HEK293 (cell line): Measurements from ENCODE around the gene RIN3.

Experiments used
- CTCF ChIP-seq: fragments of 450-650 bp; formaldehyde crosslinking; IDR thresholded peaks from 2 replicates; pipeline ENCODE4 v1.5.1; 2016; ENCODE audit warnings: missing biosample characterization, missing genetic modification characterization
- REST ChIP-seq: fragments of 450-650 bp; formaldehyde crosslinking; IDR thresholded peaks from 2 replicates; pipeline ENCODE4 v1.5.1; 2016; ENCODE audit warnings: missing biosample characterization, missing genetic modification characterization
- SETDB1 ChIP-seq: IDR thresholded peaks from one replicate; pipeline ENCODE4 v1.6.1; 2017; ENCODE audit warnings: mild to moderate bottlenecking, low read length, moderate library complexity, mixed read lengths; ENCODE audit not compliant: insufficient read length
- TCF7L2 ChIP-seq: IDR thresholded peaks from 2 replicates; pipeline ENCODE4 v1.6.1; 2011; ENCODE audit warnings: low read depth, mild to moderate bottlenecking, inconsistent platforms, low read length, moderate library complexity, borderline replicate concordance
- ZBTB49 ChIP-seq: fragments of 450-650 bp; formaldehyde crosslinking; IDR thresholded peaks from 2 replicates; pipeline ENCODE4 v1.5.1; 2016; ENCODE audit warnings: missing biosample characterization, missing genetic modification characterization, low read depth
- ZNF114 ChIP-seq: fragments of 450-650 bp; formaldehyde crosslinking; IDR thresholded peaks from 2 replicates; pipeline ENCODE4 v1.5.0; 2017; ENCODE audit warnings: missing biosample characterization, missing genetic modification characterization
- ZNF202 ChIP-seq: fragments of 450-650 bp; formaldehyde crosslinking; IDR thresholded peaks from 2 replicates; pipeline ENCODE4 v1.5.1; 2016; ENCODE audit warnings: missing biosample characterization, missing genetic modification characterization, borderline replicate concordance
- ZNF292 ChIP-seq: fragments of 450-650 bp; formaldehyde crosslinking; IDR thresholded peaks from 2 replicates; pipeline ENCODE4 v1.5.1; 2016; ENCODE audit warnings: low read depth, missing biosample characterization, missing genetic modification characterization, borderline replicate concordance
- ZNF426 ChIP-seq: fragments of 450-650 bp; formaldehyde crosslinking; IDR thresholded peaks from 2 replicates; pipeline ENCODE4 v1.5.1; 2017; ENCODE audit warnings: missing biosample characterization, missing genetic modification characterization, mild to moderate bottlenecking, inconsistent platforms, moderate library complexity
- ZNF585B ChIP-seq: fragments of 450-650 bp; formaldehyde crosslinking; IDR thresholded peaks from 2 replicates; pipeline ENCODE4 v1.5.1; 2016; ENCODE audit warnings: missing biosample characterization, missing genetic modification characterization
- ZNF76 ChIP-seq: fragments of 450-650 bp; formaldehyde crosslinking; IDR thresholded peaks from 2 replicates; pipeline ENCODE4; 2016; ENCODE audit warnings: low read depth, missing biosample characterization, missing genetic modification characterization, borderline replicate concordance
- TF ChIP-seq, protein P1 (sequence below): fragments of 450-650 bp; formaldehyde crosslinking; IDR thresholded peaks from 2 replicates; pipeline ENCODE4 v1.5.1; 2016; ENCODE audit warnings: missing biosample characterization, missing genetic modification characterization
- TF ChIP-seq, protein P2 (sequence below): fragments of 450-650 bp; IDR thresholded peaks from 2 replicates; pipeline ENCODE4 v1.5.1; 2018; ENCODE audit warnings: missing biosample characterization, missing genetic modification characterization

- TF ChIP-seq TCF7L2 (no peak), SETDB1 (no peak), CTCF (tag by site-specific recombination) (no peak), ZNF585B (tag by site-specific recombination) (no peak), REST (no peak), ZNF114 (no peak), ZNF76 (tag by site-specific recombination) (no peak), ZNF202 (tag by site-specific recombination) (no peak), ZNF292 (tag by site-specific recombination) (no peak), ZNF426 (no peak), ZBTB49 (no peak)
- TF ChIP-seq, protein P1, sequence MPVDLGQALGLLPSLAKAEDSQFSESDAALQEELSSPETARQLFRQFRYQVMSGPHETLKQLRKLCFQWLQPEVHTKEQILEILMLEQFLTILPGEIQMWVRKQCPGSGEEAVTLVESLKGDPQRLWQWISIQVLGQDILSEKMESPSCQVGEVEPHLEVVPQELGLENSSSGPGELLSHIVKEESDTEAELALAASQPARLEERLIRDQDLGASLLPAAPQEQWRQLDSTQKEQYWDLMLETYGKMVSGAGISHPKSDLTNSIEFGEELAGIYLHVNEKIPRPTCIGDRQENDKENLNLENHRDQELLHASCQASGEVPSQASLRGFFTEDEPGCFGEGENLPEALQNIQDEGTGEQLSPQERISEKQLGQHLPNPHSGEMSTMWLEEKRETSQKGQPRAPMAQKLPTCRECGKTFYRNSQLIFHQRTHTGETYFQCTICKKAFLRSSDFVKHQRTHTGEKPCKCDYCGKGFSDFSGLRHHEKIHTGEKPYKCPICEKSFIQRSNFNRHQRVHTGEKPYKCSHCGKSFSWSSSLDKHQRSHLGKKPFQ (tag by site-specific recombination), result no peak
- TF ChIP-seq, protein P2, sequence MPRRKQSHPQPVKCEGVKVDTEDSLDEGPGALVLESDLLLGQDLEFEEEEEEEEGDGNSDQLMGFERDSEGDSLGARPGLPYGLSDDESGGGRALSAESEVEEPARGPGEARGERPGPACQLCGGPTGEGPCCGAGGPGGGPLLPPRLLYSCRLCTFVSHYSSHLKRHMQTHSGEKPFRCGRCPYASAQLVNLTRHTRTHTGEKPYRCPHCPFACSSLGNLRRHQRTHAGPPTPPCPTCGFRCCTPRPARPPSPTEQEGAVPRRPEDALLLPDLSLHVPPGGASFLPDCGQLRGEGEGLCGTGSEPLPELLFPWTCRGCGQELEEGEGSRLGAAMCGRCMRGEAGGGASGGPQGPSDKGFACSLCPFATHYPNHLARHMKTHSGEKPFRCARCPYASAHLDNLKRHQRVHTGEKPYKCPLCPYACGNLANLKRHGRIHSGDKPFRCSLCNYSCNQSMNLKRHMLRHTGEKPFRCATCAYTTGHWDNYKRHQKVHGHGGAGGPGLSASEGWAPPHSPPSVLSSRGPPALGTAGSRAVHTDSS (tag by site-specific recombination), result no peak
These were observed 127.7 kb downstream of the RIN3 start for GRCh38 chr14:92641306-92641705.
